Stimulated activated CD4-positive, alpha-beta T cell treated with anti-CD3 and anti-CD28 coated beads, Interleukin-12 subunit alpha, Interleukin-12 subunit beta, amount 100 ng/mL, for 48 hours (primary cell): ENCODE results near the gene SMIM35.
"Not testable (repeated sequence)": the region's sequence is repeated elsewhere in the genome, so short reads cannot be mapped to it uniquely, and the experiment has no call there.

Experiments
- DNase-seq, 3 donors: peaks; one replicate each; pipeline ENCODE4 v3.0.0-alpha.2; 2020; ENCODE audit warnings: low read depth in 2 of 3, low spot score in 1 of 3

Gene SMIM35

GRCh38 chr11:118045191-118045590 lies 41.6 kb downstream of the SMIM35 start:
- no peak for DNase-seq

- DNase-seq: no peak
These were observed 44.0 kb downstream of the SMIM35 start for GRCh38 chr11:118042796-118043195.

GRCh38 chr11:118042141-118042540 lies 44.6 kb downstream of the SMIM35 start:
- no peak for DNase-seq

- DNase-seq: no peak
These were observed 53.3 kb downstream of the SMIM35 start for GRCh38 chr11:118033443-118033842.

- no peak for DNase-seq
These were observed 58.1 kb downstream of the SMIM35 start for GRCh38 chr11:118028626-118029025.

GRCh38 chr11:118027694-118028093 lies 59.1 kb downstream of the SMIM35 start:
- no peak for DNase-seq

GRCh38 chr11:118021146-118021545 lies 65.6 kb downstream of the SMIM35 start:
- DNase-seq: no peak

- DNase-seq: no peak
These were observed 68.4 kb downstream of the SMIM35 start for GRCh38 chr11:118018401-118018800.

- DNase-seq: no peak
These were observed 69.0 kb downstream of the SMIM35 start for GRCh38 chr11:118017631-118018315.

- DNase-seq: no peak
These were observed 69.7 kb downstream of the SMIM35 start for GRCh38 chr11:118017111-118017510.

GRCh38 chr11:118016104-118016503 lies 70.7 kb downstream of the SMIM35 start:
- DNase-seq: no peak

- no peak for DNase-seq
These were observed 71.3 kb downstream of the SMIM35 start for GRCh38 chr11:118015385-118015841.

- no peak for DNase-seq
These were observed 72.7 kb downstream of the SMIM35 start for GRCh38 chr11:118014022-118014421.

- DNase-seq: no peak
These were observed 74.6 kb downstream of the SMIM35 start for GRCh38 chr11:118012083-118012669.

- no peak for DNase-seq
These were observed 75.9 kb downstream of the SMIM35 start for GRCh38 chr11:118010738-118011461.

GRCh38 chr11:118009864-118010737 lies 76.7 kb downstream of the SMIM35 start:
- DNase-seq: no peak

- no peak for DNase-seq
These were observed 78.4 kb downstream of the SMIM35 start for GRCh38 chr11:118008271-118008911.

- DNase-seq: not testable (repeated sequence)
These were observed 79.0 kb downstream of the SMIM35 start for GRCh38 chr11:118007563-118008270.

- DNase-seq: no peak
These were observed 79.7 kb downstream of the SMIM35 start for GRCh38 chr11:118007040-118007439.

- DNase-seq: no peak
These were observed 80.6 kb downstream of the SMIM35 start for GRCh38 chr11:118006153-118006534.
